IMR-90 (cell line): ENCODE measurements around the gene CRIP1.

Experiments used
- CEBPB ChIP-seq: IDR thresholded peaks from 2 replicates; pipeline ENCODE4 v1.6.1; 2012; ENCODE audit warnings: low read depth, low read length, improper control_type of control experiment
- CHD1 ChIP-seq: IDR thresholded peaks from 2 replicates; pipeline ENCODE4 v1.6.1; 2012; ENCODE audit warnings: low read depth, low read length, improper control_type of control experiment
- POLR2A ChIP-seq: IDR thresholded peaks from 2 replicates; pipeline ENCODE4 v1.6.1; 2012; ENCODE audit warnings: mild to moderate bottlenecking, low read depth, low read length
- RAD21 ChIP-seq: IDR thresholded peaks from 2 replicates; pipeline ENCODE4 v1.6.1; 2012; ENCODE audit warnings: low read length, improper control_type of control experiment
- RFX5 ChIP-seq: IDR thresholded peaks from 2 replicates; pipeline ENCODE4 v1.8.0; 2012; ENCODE audit warnings: low read depth, mild to moderate bottlenecking, low read length, moderate library complexity
- TF ChIP-seq, protein P1 (sequence below): conservative IDR thresholded peaks from 2 replicates; pipeline ENCODE4 v1.5.1; 2012; ENCODE audit warnings: mild to moderate bottlenecking, low read depth, low read length, improper control_type of control experiment

DNA sequence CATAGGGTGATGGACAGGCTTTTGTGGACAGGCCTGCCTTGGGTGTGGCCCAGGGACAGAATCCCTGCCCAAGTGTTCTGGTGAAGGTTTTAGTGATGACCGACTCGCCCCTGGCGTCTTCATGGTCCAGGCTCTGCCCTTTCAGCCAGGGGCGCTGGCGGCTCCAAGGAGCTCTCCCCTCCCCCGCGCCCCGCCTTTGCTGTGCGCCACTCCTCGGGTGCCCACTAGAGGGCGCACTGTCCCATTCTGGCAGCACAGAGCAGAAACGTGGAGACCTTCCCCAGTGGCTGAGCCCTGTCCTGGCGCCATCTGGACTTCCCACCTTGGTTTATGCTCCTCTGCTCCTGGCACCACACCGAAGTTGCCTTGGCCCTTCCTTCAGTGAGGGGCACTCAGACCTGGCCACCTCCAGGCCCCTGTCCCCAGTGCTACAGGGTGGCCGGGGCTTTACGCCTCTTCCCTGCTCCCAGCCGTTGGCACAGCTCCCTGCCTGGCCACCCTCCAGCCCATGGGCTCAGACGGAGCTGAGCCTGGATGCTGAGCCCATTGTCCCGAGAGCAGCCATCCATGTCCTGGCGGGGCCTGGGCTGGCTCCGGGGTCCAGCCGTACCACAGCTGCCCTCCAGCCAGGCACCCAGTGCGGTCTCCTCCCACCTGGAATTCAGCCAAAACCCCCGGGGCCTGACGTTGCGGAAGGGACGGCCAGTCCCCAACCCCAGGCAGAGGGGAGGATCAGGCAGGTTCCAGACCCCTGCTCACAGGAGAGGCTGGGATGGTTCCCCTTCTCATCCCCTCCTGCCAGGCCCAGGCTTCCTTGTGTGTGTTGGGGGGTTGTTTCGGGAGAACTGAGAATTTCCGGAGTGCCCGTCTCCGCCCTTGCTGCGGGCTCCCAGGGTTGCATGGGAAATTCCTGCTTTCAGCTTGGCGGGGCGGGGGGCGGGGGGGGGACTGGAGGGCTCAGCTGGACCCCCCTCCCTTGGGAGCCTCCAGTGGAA is 5.6 kb upstream of the CRIP1 start:
- TF ChIP-seq, protein P1, sequence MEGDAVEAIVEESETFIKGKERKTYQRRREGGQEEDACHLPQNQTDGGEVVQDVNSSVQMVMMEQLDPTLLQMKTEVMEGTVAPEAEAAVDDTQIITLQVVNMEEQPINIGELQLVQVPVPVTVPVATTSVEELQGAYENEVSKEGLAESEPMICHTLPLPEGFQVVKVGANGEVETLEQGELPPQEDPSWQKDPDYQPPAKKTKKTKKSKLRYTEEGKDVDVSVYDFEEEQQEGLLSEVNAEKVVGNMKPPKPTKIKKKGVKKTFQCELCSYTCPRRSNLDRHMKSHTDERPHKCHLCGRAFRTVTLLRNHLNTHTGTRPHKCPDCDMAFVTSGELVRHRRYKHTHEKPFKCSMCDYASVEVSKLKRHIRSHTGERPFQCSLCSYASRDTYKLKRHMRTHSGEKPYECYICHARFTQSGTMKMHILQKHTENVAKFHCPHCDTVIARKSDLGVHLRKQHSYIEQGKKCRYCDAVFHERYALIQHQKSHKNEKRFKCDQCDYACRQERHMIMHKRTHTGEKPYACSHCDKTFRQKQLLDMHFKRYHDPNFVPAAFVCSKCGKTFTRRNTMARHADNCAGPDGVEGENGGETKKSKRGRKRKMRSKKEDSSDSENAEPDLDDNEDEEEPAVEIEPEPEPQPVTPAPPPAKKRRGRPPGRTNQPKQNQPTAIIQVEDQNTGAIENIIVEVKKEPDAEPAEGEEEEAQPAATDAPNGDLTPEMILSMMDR, result peak; percentile 99
- TF ChIP-seq RAD21 (peak; percentile 73), POLR2A (peak; percentile 78), CHD1 (no peak; the same call in 1 of the 2 replicates), CEBPB (no peak), RFX5 (no peak)
